ENCODE results near the gene STS.

Gene STS

DNA sequence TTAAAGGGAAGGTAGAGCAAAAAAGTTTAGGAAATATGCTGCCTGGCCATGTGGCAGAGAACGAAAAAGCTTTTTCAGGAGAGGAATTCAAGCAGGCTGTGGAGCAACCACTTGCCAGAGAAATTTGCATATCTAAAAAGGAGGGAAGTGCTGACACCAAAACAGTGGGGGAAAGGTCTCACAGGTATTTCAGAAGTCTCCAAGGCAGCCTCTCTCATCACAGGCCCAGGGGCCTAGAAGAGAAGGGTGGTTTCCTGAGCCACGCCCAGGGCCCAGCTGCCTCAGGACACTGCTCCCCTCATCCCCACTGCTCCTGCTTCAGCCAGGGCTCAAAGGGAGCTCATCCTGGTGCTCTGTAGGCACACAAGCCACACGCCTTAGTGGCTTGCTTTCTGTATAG, 29.9 kb upstream of the STS start:
- Histone ChIP-seq H3K27me3 (ENCODE audit: insufficient read depth, low read length) (no peaks in the 10 kb centered on the region), H2AFZ (ENCODE audit: low read depth, low read length) (no peak overlapping the region), H3K9me3 (ENCODE audit: low read length) (no peaks in the 10 kb centered on the region), H3K4me1 (ENCODE audit: insufficient read depth, low read length) (no peaks in the 10 kb centered on the region), H3K4me3 (ENCODE audit: low read length) (no peak overlapping the region), H3K36me3 (ENCODE audit: insufficient read depth, low read length) (no peaks in the 10 kb centered on the region)

DNA sequence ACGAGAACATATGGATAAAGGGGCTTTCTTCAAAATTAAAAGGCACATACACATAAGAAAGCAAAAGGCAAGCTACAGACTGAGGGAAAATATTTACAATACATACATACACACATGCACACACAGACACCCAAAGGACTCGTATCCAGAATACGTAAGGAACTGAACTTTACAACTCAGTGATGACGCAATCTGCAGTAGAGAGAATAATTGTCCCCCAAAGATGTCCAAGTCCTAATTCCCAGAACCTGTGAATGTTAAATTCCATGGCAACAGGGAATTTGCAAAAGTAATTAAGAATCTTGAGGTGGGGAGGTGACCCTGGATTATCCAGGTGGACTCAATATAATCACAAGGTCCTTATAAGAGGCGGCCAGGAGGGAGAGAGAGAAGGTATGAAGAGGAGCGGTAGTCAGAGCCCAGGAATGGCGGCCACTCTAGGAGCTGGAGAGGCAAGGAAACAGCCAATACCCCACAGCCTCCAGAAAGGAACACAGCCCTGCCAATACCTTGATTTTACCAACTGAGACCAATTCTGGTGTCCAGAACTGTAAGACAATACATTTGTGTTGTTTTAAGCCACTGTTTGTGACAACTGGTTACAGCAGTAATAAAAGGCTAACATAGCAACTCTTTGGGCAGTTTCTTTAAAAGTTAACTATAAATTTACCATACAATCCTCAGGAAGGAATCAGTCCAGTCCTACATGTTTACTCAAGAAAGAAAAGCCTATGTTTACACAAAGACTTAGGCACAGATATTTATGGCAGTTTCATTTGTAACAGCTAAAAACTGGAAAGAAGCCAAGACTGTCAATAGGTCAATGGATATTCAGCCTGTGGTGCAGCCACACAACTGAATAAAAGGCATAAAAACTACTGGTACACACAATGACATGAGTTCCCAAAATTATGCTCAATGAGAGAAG, 27.3 kb upstream of the STS start:
- H3K4me1 ChIP-seq (ENCODE audit: insufficient read depth, low read length): no peaks in the 10 kb centered on the region
- no peaks in the 10 kb centered on the region for H3K27me3 ChIP-seq (ENCODE audit: insufficient read depth, low read length)
- H2AFZ ChIP-seq (ENCODE audit: low read depth, low read length): no peak overlapping the region
- H3K4me3 ChIP-seq (ENCODE audit: low read length): no peak overlapping the region
- no peaks in the 10 kb centered on the region for H3K9me3 ChIP-seq (ENCODE audit: low read length)
- H3K36me3 ChIP-seq (ENCODE audit: insufficient read depth, low read length): no peaks in the 10 kb centered on the region

DNA sequence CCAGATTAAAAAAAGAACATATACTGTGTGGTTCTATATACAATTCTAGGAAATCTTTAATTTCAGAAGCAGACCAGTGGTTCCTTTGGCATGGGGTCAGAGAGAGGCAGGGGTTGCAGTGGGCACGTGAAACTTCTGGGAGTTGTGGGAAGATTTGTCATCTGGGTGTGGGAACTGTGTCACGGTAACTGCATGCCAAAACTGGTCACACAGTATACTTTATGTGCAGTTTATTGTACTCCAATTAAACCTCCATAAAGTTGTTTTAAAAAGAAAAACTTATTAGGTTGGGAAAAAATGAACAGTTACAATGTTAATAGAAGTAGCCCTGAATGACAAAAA, 26.7 kb upstream of the STS start:
- no peaks in the 10 kb centered on the region for H3K27me3 ChIP-seq (ENCODE audit: insufficient read depth, low read length)
- no peak overlapping the region for H3K4me3 ChIP-seq (ENCODE audit: low read length)
- no peak overlapping the region for H2AFZ ChIP-seq (ENCODE audit: low read depth, low read length)
- H3K4me1 ChIP-seq (ENCODE audit: insufficient read depth, low read length): no peaks in the 10 kb centered on the region
- H3K36me3 ChIP-seq (ENCODE audit: insufficient read depth, low read length): no peaks in the 10 kb centered on the region
- no peaks in the 10 kb centered on the region for H3K9me3 ChIP-seq (ENCODE audit: low read length)

DNA sequence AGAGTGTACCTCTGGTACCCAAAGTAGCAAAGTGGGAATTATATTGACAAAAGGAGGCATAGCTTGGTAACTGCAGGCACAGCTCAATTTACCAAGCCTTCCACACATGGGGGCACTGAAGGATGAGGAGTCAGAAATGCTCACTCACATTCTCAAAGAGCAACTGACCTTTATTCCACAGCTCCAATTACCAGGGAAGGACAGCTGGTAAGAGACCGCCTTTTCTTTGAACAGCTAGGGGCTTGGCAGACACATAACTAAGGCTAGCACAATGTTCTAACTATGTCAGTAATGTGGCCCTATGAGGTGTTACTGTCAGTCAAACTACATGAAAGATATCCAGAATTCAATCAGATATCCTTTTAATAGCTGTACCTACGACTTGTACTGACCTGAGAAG, 20.5 kb upstream of the STS start:
- no peaks in the 10 kb centered on the region for H3K27me3 ChIP-seq (ENCODE audit: insufficient read depth, low read length)
- no peak overlapping the region for H2AFZ ChIP-seq (ENCODE audit: low read depth, low read length)
- H3K36me3 ChIP-seq (ENCODE audit: insufficient read depth, low read length): no peaks in the 10 kb centered on the region
- no peaks in the 10 kb centered on the region for H3K4me1 ChIP-seq (ENCODE audit: insufficient read depth, low read length)
- no peak overlapping the region for H3K4me3 ChIP-seq (ENCODE audit: low read length)
- H3K9me3 ChIP-seq (ENCODE audit: low read length): peaks cover 2% of the 10 kb centered on the region

DNA sequence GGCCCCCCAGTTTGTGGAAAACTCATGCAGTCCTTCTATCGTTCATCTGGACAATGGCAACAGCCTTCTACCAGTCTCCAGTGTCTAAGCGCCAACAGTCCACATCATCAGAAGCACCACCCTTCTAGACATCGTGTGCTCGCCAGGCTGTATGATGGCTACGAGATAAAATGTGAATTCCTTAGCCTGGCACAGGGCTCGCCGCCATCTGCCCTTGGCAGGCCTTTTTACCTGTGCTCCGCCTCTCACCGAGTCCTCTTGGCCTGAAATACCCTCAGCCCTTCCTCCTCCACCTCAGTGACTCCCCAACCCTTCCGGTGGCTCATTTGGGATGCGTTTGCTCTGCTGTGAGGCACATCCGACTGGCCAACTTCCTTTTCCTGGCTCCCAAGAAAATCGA, 15.9 kb upstream of the STS start:
- Histone ChIP-seq H3K4me3 (ENCODE audit: low read length) (no peak overlapping the region), H3K36me3 (ENCODE audit: insufficient read depth, low read length) (no peaks in the 10 kb centered on the region), H3K9me3 (ENCODE audit: low read length) (peaks cover 2% of the 10 kb centered on the region), H3K4me1 (ENCODE audit: insufficient read depth, low read length) (peaks cover 8% of the 10 kb centered on the region), H2AFZ (ENCODE audit: low read depth, low read length) (no peak overlapping the region), H3K27me3 (ENCODE audit: insufficient read depth, low read length) (no peaks in the 10 kb centered on the region)

DNA sequence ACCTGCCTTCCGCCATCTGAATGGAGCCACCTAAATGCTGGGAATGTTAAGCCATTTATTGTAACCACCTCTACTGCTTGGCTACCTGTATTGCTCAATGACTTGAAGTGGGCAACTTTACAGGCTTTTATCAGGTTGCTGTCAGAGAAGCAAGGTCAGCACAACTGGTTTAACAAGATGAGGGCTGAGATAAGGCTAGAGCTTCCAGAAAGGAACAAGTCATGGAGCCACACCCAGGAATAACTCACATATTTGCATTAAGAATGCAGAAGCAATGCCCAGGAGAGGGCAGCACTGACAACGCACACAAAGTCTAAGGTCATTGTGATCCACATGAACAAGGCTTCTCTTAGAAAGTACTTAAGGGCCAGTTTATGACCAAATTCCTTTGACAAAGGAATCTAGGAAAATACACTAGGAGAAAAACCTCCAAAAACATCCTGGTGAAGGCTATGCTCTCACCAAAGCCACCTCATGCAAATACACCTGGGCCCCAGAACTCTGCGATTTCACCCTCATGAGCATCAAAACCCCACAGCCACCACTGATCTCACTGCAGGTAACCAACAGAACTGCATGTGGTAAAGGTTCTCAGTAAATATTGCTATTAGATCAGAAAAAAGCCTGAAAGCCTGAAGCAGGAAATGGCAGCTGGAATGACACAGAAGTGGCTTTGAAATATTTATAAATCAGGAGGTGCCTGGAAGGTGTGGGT, 15.0 kb upstream of the STS start:
- no peak overlapping the region for H2AFZ ChIP-seq (ENCODE audit: low read depth, low read length)
- H3K27me3 ChIP-seq (ENCODE audit: insufficient read depth, low read length): no peaks in the 10 kb centered on the region
- H3K36me3 ChIP-seq (ENCODE audit: insufficient read depth, low read length): no peaks in the 10 kb centered on the region
- H3K4me1 ChIP-seq (ENCODE audit: insufficient read depth, low read length): peaks cover 8% of the 10 kb centered on the region
- H3K4me3 ChIP-seq (ENCODE audit: low read length): no peak overlapping the region
- H3K9me3 ChIP-seq (ENCODE audit: low read length): peaks cover 2% of the 10 kb centered on the region

DNA sequence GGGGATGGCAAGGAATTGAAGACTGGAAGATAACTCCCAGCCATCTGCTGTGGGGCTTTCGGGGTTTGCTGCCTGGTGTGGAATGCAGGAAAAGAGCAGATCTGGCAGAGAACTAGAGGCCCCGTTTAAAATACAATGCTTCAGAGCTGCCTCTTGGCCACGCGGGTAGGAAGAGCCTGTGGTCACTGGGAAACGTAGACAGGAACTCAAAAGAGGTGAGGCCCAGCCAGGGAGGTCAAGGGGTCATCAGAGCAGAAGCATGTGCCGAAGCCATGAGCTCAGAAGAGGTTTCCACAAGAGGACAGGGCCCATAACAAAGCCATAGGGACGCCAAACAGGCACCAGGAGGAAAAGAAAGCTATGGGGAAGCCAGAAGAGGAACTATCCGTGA, 14.5 kb upstream of the STS start:
- H2AFZ ChIP-seq (ENCODE audit: low read depth, low read length): no peak overlapping the region
- H3K9me3 ChIP-seq (ENCODE audit: low read length): peaks cover 2% of the 10 kb centered on the region
- H3K4me3 ChIP-seq (ENCODE audit: low read length): no peak overlapping the region
- no peaks in the 10 kb centered on the region for H3K27me3 ChIP-seq (ENCODE audit: insufficient read depth, low read length)
- H3K36me3 ChIP-seq (ENCODE audit: insufficient read depth, low read length): no peaks in the 10 kb centered on the region
- H3K4me1 ChIP-seq (ENCODE audit: insufficient read depth, low read length): peaks cover 8% of the 10 kb centered on the region

DNA sequence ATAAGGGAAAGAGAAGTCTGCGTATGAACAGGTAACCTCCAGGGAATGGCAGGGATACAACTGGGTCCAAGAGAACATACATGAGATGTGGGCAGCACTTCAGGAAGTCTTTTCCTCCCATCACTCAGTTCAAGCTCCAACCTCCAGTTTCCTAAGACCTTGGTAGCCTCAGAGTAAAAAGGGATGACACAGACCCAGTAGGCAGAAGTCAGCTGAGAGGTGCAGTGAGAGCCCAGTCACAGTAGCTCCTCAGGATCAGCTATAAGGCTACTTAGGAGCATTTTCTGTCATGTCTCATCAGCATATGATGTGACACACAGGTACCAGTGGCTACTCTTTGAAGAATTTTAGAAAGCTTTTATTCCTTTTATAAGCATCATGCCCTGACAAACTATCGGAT, 12.5 kb upstream of the STS start:
- Histone ChIP-seq H3K36me3 (ENCODE audit: insufficient read depth, low read length) (no peaks in the 10 kb centered on the region), H2AFZ (ENCODE audit: low read depth, low read length) (no peak overlapping the region), H3K4me3 (ENCODE audit: low read length) (no peak overlapping the region), H3K9me3 (ENCODE audit: low read length) (peaks cover 2% of the 10 kb centered on the region), H3K4me1 (ENCODE audit: insufficient read depth, low read length) (peaks cover 8% of the 10 kb centered on the region), H3K27me3 (ENCODE audit: insufficient read depth, low read length) (no peaks in the 10 kb centered on the region)

DNA sequence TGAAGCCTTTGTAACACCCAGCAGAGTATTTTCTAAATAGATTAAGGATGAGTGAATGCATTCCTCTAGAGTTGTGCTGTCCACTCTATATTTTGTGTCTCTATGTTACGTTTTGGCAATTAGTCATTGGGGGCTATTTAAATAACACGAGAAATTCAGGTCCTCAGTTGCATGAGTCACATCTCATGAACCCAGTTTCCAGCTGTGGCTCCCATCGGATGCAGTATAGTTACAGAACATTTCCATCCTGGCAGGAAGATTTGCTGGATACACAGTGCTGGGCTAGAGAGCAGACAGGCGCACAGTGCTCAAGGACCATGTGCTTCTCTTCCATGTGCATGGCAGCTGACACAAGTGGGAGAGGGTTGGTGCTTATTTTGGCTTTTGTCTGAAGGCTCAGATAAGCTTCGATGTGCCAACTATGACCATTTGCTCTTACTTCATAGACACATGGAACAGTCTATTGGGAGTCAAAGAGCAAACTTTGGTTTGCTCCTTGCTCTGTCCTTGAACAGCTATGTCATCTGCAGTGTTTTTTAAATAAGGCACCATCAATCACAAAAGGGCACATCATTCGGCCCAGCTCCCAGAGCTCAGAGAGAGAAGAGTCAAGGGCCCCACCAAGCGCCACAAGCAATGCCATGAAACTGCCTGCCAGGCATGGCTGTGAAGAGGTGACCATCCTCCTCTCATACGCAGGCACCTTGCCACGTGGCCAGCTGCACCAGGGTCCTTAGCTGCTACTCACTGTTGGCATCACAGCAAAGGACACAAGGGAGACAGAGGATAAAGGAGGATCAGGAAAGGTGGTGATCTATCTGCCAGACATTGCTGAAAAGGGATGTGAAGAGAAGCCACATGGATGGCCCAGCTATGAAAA, 8.1 kb upstream of the STS start:
- Histone ChIP-seq H3K9me3 (ENCODE audit: low read length) (no peaks in the 10 kb centered on the region), H3K4me3 (ENCODE audit: low read length) (no peak overlapping the region), H3K36me3 (ENCODE audit: insufficient read depth, low read length) (no peaks in the 10 kb centered on the region), H3K4me1 (ENCODE audit: insufficient read depth, low read length) (no peaks in the 10 kb centered on the region), H3K27me3 (ENCODE audit: insufficient read depth, low read length) (no peaks in the 10 kb centered on the region), H2AFZ (ENCODE audit: low read depth, low read length) (no peak overlapping the region)

DNA sequence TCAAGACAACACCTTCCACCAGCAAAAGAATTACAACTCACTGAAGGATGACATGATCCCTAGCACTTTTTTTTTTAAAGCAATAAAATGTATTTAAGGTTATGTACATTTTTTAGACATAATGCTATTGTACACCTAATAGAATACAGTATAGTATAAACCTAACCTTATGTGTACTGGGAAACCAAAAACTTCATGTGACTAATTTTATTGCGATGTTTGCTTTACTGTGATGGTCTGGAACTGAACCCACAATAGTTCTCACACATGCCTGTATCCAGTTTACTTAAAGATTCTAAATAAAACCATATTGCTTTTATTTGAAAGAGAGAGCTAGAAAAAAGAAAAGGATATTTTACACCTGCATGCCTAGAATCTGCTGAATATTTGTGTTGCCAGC, 4.4 kb upstream of the STS start:
- Histone ChIP-seq H3K27me3 (ENCODE audit: insufficient read depth, low read length) (no peaks in the 10 kb centered on the region), H3K4me3 (ENCODE audit: low read length) (no peak overlapping the region), H3K4me1 (ENCODE audit: insufficient read depth, low read length) (no peaks in the 10 kb centered on the region), H3K36me3 (ENCODE audit: insufficient read depth, low read length) (no peaks in the 10 kb centered on the region), H3K9me3 (ENCODE audit: low read length) (no peaks in the 10 kb centered on the region), H2AFZ (ENCODE audit: low read depth, low read length) (no peak overlapping the region)

DNA sequence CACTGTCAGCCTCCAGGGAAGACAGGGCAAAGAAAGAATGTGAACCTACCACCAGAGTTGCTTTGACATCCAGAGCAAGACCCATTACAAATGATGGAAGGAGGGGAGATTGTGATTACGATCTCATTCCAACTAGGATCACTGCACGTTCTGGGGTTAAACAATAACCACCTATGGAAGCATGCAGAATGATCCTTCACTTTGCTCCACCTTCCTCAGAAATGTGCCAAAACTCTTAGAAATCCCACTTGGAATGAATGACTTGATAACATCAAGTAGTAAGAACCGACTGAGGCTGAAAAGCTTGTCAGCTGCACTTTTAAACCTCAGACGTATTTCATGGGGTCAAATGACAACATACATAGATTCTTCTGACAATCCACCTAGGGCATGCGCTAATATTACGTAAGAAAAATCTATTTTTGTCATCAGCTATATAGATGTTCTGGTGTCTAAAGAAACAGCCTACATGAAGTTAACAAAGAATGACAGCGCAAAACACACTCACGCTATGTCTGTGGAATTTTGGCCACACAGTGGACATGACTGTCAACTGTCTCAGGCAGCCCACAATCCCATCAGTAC, 3.5 kb upstream of the STS start:
- H2AFZ ChIP-seq (ENCODE audit: low read depth, low read length): no peak overlapping the region
- H3K9me3 ChIP-seq (ENCODE audit: low read length): no peaks in the 10 kb centered on the region
- H3K27me3 ChIP-seq (ENCODE audit: insufficient read depth, low read length): no peaks in the 10 kb centered on the region
- no peaks in the 10 kb centered on the region for H3K4me1 ChIP-seq (ENCODE audit: insufficient read depth, low read length)
- no peak overlapping the region for H3K4me3 ChIP-seq (ENCODE audit: low read length)
- H3K36me3 ChIP-seq (ENCODE audit: insufficient read depth, low read length): no peaks in the 10 kb centered on the region

DNA sequence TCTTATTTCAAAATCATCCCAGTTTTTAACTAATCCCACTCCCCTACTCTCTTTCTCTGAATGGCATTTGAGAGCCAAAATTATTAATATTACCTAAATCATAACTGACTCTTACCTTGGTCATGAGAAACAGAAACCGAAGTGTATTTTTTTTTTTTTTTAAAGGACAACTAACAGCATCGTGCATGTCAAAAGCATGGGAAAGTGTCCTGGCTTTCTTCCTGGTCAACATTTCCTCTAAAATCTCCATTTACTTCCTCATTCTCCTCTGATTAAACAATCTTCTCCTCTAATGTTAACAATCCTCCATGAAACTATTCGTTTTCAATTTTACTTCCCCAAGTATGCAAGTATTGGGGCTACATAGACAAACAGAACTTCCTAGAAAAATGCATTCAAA, 2.1 kb upstream of the STS start:
- Histone ChIP-seq H3K36me3 (ENCODE audit: insufficient read depth, low read length) (no peaks in the 10 kb centered on the region), H3K4me1 (ENCODE audit: insufficient read depth, low read length) (no peaks in the 10 kb centered on the region), H2AFZ (ENCODE audit: low read depth, low read length) (no peak overlapping the region), H3K9me3 (ENCODE audit: low read length) (no peaks in the 10 kb centered on the region), H3K4me3 (ENCODE audit: low read length) (no peak overlapping the region), H3K27me3 (ENCODE audit: insufficient read depth, low read length) (no peaks in the 10 kb centered on the region)

Data from neuron (in vitro differentiated cells).